ENCODE results near the gene DOCK9.

Gene DOCK9

DNA sequence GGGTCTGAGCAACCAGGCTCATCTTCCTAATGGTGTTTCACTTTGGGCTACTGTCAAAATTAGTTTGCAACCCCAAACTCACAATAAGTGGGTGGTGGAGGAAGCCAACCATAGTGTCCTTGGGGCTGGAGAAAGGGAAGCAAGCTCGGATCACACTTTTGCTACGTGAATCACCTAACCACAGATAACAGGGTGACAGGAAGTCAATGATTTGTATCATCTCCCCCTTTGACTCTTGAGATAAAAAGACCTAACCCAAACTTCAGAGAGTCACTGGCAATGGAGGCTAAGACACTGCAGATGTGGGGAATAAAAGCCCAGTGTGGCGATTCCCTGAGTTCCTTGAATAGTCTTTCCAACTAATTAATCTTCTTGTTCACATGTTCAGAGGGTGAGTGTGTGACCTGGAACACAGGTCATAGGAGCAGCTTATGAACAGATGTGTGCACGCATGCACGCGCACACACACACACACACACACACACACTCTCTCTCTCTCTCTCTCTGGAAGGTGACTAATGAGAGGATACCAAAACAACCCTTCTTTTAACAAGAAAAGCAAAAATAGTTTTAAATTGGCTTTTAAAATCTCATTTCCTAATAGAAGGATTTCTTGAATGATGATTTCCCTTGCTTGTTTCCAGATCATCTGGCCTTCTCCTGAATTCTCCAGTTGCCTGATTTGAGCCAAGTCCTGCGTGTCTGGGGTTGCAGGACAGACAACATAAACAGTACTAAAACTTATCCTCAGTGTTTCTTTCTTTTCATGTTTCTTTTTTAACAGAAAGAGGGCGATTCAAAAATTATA lies 21.2 kb upstream of the DOCK9 start:
- peak; percentile 40 for DNase-seq (ENCODE audit: low read depth)

DNA sequence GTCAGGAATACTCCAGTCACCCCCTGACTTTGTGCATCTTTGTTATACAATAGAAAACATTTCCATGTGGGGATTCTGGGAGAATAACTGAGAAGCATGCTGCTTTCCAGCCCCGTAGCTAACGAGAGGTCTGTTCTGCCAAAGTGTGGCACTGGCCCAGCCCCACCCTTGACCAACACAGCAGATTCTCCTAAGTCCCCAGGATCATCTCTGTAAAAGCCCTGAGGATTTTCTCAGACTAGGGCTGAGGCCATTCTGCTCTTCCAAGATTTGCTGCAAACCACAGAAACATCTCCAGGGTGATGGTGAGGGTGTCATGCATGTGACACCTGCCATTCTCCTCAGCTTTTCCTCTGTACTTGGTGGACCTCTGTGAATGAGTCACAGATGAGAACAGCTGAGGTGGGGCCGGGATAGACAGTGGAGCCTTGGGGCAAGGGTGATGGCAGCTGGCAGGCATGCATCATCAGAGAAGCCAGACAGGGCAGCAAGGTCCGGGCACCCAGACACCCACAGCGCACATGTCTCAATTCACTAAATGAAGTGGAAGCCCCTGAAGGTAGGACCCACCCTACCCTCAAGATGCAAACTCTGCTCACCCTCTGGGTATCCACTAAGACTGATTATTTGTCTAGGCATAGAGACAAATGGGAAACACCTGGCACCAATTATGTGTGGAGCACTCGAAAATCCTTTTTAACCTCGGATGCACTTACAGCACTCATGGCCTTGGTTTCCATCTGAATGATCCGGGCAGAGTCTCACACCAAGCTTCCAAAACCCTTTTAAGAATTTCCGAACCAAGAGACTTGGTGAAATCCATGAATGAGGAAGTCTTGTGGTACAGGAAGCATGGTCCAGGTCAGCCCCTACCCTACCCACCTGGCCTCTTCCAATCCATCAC lies 20.1 kb upstream of the DOCK9 start:
- peak; percentile 74 for DNase-seq (ENCODE audit: low read depth)

- DNase-seq (ENCODE audit: low read depth): no peak
Observed at GRCh38 chr13:98997011-98997730, 19.3 kb upstream of the DOCK9 start.

GRCh38 chr13:98996046-98996445 lies 18.2 kb upstream of the DOCK9 start:
- DNase-seq (ENCODE audit: low read depth): no peak

DNA sequence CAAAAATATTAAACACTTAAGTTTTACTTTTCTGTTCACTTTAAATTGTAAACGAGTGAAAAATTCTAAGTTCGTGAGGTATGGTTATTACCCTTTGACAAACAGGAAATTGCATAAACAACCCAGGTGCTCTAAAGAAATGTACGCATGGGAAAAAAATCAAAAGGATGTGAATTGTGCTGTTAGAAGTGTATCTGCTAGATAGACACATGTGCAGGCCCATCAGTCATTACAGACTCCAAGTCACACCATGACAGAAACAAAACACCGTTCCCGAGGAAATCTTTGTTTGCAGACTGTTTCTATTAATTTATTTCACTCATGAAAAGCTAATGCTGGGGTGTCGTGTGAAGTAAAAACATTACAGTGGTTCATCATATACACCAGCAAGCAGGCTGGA lies 17.0 kb upstream of the DOCK9 start:
- DNase-seq (ENCODE audit: low read depth): no peak

- no peak for DNase-seq (ENCODE audit: low read depth)
Observed at GRCh38 chr13:98994080-98994479, 16.2 kb upstream of the DOCK9 start.

DNA sequence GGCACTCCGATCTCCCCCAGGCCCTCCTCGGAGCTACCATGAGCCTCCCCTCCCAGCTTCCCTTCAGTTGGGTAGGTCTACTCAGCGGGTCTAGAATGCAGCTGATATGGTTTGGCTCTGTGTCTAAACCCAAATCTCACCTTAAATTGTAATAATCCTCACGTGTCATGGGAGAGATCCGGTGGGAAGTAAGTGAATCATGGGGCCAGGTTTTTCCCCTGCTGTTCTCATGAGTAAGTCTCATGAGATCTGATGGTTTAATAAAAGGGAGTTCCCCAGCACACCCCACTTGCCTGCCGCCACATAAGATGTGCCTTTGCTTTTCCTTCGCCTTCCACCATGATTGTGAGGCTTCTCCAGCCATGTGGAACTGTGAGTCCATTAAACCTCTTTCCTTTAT lies 14.5 kb upstream of the DOCK9 start:
- peak; percentile 67 for DNase-seq (ENCODE audit: low read depth)

GRCh38 chr13:98990701-98991100 lies 12.8 kb upstream of the DOCK9 start:
- DNase-seq (ENCODE audit: low read depth): no peak

GRCh38 chr13:98989469-98990235 lies 11.8 kb upstream of the DOCK9 start:
- DNase-seq (ENCODE audit: low read depth): no peak

GRCh38 chr13:98988780-98989179 lies 10.9 kb upstream of the DOCK9 start:
- no peak for DNase-seq (ENCODE audit: low read depth)

DNA sequence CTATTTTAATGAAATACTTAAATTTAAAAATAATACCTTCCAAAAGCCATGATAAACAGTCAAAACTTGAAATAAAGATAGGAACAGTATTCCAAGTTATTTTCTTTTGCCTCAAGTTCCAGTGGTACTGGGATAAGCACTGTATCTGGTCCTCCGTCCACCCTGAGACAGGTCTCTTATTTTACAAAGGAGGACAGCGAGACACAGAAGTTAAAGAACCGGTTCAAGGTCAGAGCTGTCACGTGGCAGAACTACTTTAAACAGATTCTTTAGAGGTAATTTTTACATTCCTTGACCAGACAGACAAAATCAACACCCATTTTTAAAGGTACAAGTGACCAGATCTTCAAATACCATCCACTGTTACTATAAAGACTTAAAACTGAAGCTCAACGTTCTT lies 10.4 kb upstream of the DOCK9 start:
- DNase-seq (ENCODE audit: low read depth): no peak

- DNase-seq (ENCODE audit: low read depth): no peak
Observed at GRCh38 chr13:98987275-98987674, 9.4 kb upstream of the DOCK9 start.

DNA sequence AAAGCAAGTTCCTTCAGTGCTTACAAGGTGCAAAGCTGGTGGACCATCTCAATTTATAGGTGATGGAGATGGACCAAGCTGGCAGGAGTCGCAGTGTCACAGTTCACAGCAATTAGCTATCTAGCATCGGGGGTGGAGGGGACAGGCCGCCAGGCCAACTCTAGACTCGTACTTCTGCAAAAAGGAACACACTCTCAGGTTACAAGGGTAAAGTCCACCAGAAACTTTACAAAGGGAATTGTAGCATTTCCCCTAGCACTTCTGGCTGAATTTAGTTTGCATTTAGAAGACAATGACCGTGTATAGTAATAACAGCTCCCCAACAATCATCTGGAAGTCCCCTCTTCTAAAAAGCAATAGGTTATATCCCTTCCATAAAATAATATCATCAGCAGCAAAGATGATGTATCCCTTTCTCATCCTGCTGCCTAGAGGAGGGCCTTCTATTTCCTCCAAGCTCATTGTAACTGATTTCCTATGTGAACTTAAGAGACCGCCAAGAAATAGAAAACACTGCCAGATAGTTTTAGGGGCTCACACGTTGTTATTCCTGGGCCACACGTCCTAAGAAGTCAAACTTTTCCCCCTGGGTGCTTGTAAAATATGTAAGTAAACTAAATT lies 8.5 kb upstream of the DOCK9 start:
- DNase-seq (ENCODE audit: low read depth): no peak

- no peak for DNase-seq (ENCODE audit: low read depth)
Observed at GRCh38 chr13:98985591-98985990, 7.7 kb upstream of the DOCK9 start.

DNA sequence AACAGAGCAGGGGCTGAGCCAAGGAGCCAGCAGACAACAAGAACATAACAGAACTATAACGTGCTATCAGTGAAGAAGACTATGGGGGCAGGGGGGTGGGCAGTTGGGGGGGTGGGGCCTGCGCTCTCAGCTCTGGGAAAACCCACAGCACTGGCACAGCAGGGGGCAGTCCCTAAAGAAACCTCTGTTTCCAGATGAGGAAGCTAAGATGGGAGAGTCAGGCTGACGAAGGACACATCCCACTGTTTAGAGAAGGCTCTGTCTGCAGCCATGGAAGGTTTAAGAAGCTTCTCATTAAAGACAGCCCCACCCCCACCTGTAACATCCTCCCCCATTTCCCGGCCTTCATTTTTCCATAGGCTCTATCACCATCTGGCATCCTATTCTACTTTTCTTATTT lies 7.1 kb upstream of the DOCK9 start:
- DNase-seq (ENCODE audit: low read depth): no peak

GRCh38 chr13:98984118-98984517 lies 6.3 kb upstream of the DOCK9 start:
- DNase-seq (ENCODE audit: low read depth): no peak

GRCh38 chr13:98983182-98983581 lies 5.3 kb upstream of the DOCK9 start:
- DNase-seq (ENCODE audit: low read depth): no peak

- peak; percentile 62 for DNase-seq (ENCODE audit: low read depth)
Observed at GRCh38 chr13:98981369-98982080, 3.7 kb upstream of the DOCK9 start.

DNA sequence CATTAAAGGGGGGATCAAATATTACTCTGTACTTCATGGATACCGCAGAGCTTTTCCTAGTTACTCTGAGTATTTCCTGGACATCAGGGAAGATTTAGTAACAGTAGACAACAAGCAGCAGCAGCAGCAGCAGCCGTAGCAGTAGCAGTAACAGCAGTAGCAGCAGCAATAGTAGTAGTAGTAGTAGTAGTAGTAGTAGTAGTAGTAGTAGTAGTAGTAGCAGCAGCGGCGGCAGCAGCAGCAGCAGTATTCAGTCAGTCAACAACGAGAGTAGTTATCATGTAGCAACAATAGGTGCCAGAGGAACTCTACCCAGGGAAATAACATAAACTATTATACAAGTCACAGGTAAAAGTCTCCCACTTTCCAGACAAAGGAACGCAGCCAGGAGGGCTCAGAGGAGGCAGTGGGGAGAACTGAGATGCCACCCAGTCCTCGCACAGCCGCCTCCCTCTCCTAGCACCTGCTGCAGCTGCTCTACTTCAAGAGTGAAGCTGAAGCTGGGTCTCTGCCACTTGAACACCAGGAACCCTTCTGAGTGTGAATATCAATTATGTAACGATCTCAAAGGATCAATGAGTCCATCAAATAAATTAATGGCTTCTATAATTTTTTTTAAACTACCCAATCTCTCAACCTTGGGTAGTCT lies 1.3 kb upstream of the DOCK9 start:
- DNase-seq (ENCODE audit: low read depth): peak; percentile 12

DNA sequence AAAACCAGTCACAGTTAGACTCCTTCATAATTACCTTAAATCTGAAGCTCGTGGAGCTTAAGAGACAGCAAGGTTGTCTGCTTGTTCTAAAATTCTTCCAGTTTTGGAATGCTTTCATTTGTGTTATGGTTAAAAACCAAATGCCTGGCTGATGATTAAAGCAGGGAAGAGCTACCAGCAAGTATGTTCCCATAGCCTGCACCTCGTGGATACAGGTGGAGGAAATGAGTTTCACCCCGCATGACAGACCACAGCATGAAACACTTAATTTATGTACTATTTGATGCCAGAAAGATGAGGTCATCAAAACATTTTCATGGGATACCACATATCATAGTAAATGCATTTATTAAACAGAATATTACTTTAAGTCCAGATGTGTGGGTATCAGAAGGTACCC lies 416 bp upstream of the DOCK9 start:
- DNase-seq (ENCODE audit: low read depth): peak; percentile 98

All from ELR (cell line).